OCI-LY3 (cell line): ENCODE results near the gene GNPDA1.

Experiments
- H2AFZ ChIP-seq: fragments of 200-600, 300-600 bp; shearing (Covaris generic); 2 replicates; pipeline ENCODE4 v1.6.0; 2014; ENCODE audit warnings: antibody characterized with exemption, low read depth, low read length
- H3K27ac ChIP-seq: fragments of 200-600, 300-600 bp; sonication (generic); 2 replicates; pipeline ENCODE4 v1.5.1; 2014; ENCODE audit warnings: mild to moderate bottlenecking, low read length, moderate library complexity, mixed read lengths
- H3K27me3 ChIP-seq: fragments of 200-600, 300-600 bp; sonication (generic); 2 replicates; pipeline ENCODE4 v1.6.1; 2014; ENCODE audit warnings: low read depth, low read length, mixed read lengths
- H3K36me3 ChIP-seq: fragments of 200-600, 300-600 bp; sonication (generic); replicated peaks from 2 replicates; pipeline ENCODE3; 2014; ENCODE audit warnings: low read depth, low read length, mixed read lengths
- H3K4me1 ChIP-seq: fragments of 300-600, 200-600 bp; sonication (generic); 2 replicates; pipeline ENCODE4 v1.6.1; 2014; ENCODE audit warnings: low read length, mixed read lengths
- H3K4me2 ChIP-seq: fragments of 200-600, 300-600 bp; sonication (generic); 2 replicates; pipeline ENCODE4 v1.6.1; 2014; ENCODE audit warnings: low read length, mixed read lengths
- H3K4me3 ChIP-seq: fragments of 300-600, 200-600 bp; sonication (generic); 2 replicates; pipeline ENCODE4 v1.5.1; 2014; ENCODE audit warnings: antibody characterized with exemption, mild to moderate bottlenecking, low read length, moderate library complexity
- H3K79me2 ChIP-seq: fragments of 300-600, 200-600 bp; shearing (Covaris generic); 2 replicates; pipeline ENCODE4 v1.6.1; 2014; ENCODE audit warnings: mild to moderate bottlenecking, low read length, mixed read lengths
- H3K9ac ChIP-seq: fragments of 300-600, 200-600 bp; shearing (Covaris generic); 2 replicates; pipeline ENCODE4 v1.6.0; 2014; ENCODE audit warnings: mild to moderate bottlenecking, low read length, moderate library complexity
- H3K9me3 ChIP-seq: fragments of 200-600, 300-600 bp; shearing (Covaris generic); 2 replicates; pipeline ENCODE4 v1.6.1; 2014; ENCODE audit warnings: low read length, mixed read lengths; ENCODE audit not compliant: insufficient read depth
- H4K20me1 ChIP-seq: fragments of 200-600, 300-600 bp; sonication (generic); 2 replicates; pipeline ENCODE4 v1.6.1; 2016; ENCODE audit warnings: low read length, mixed read lengths; ENCODE audit not compliant: insufficient read depth
- EZH2phosphoT487 ChIP-seq: fragments of 200-600 bp; shearing (Covaris generic); IDR thresholded peaks from 2 replicates; pipeline ENCODE4 v1.6.1; 2018; ENCODE audit warnings: antibody characterized with exemption, mixed run types, low read depth
- TF ChIP-seq, protein P1 (sequence below): fragments of 200-600, 300-600 bp; sonication (generic); IDR thresholded peaks from 2 replicates; pipeline ENCODE4 v1.5.1; 2014; ENCODE audit warnings: antibody characterized with exemption, low read length, low read depth

Gene GNPDA1

DNA sequence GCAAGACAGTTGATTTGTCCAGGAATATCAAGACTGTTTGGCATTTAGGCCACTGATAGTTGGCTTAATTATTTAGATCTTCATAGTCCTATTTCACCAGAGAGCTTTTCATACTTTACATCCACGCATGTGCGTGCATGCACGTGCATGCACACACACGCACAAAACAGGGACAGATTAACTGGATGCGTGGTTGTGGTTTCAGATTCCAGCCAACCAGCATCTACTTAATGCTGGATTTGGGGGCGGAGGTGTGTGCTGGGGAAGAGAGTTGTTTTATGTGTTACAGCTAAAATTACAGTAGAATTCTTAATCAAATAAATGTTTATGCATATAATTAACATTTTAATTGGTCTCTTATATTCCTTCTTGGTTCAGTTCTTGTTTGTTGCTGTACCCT, 36.7 kb downstream of the GNPDA1 start:
- Histone ChIP-seq H3K9ac (no peak overlapping the region), H3K4me1 (no peaks in the 10 kb centered on the region), H2AFZ (no peak overlapping the region), H3K9me3 (no peaks in the 10 kb centered on the region), H3K4me3 (no peak overlapping the region), H3K36me3 (peaks cover 30% of the 10 kb centered on the region), H3K4me2 (no peak overlapping the region), H3K79me2 (no peaks in the 10 kb centered on the region), H3K27ac (no peak overlapping the region), H3K27me3 (no peaks in the 10 kb centered on the region), H4K20me1 (no peaks in the 10 kb centered on the region)
- TF ChIP-seq, protein P1, sequence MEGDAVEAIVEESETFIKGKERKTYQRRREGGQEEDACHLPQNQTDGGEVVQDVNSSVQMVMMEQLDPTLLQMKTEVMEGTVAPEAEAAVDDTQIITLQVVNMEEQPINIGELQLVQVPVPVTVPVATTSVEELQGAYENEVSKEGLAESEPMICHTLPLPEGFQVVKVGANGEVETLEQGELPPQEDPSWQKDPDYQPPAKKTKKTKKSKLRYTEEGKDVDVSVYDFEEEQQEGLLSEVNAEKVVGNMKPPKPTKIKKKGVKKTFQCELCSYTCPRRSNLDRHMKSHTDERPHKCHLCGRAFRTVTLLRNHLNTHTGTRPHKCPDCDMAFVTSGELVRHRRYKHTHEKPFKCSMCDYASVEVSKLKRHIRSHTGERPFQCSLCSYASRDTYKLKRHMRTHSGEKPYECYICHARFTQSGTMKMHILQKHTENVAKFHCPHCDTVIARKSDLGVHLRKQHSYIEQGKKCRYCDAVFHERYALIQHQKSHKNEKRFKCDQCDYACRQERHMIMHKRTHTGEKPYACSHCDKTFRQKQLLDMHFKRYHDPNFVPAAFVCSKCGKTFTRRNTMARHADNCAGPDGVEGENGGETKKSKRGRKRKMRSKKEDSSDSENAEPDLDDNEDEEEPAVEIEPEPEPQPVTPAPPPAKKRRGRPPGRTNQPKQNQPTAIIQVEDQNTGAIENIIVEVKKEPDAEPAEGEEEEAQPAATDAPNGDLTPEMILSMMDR: no peak
- no peak for TF ChIP-seq EZH2phosphoT487

DNA sequence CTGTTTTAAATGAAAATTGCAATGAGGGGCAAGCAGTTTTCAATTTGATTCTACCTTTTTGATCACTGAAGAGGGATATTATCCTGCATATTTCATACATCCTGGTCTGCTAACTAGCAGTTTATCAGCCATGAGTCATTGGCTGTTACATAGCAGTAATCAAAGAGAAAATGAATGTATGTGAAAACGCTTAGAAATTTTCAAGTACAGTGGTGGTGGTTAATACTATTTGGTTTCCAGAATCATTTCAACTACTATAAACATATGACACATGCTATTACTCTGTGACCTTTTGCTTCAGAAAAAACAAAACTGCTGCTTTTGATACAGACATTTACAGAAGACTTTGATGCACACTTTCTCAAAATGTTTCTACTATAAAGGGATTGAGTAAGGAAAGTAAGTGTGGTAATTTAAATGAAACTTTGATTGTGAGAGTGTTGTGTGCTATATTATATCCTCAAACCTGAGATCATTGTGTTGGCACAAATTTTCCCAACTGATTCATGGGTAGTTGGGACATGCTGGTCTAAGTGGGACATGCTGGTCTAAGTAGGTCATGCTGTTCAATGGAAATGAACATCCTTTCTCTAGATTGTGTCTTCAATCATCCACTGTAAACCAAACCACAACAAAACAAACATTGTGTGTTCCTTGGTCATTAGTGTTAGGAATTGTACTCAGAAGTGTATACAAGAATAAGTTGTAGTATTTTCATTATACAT, 38.8 kb downstream of the GNPDA1 start:
- peaks cover 10% of the 10 kb centered on the region for H3K4me1 ChIP-seq
- H3K27me3 ChIP-seq: no peaks in the 10 kb centered on the region
- H3K4me2 ChIP-seq: no peak overlapping the region
- no peaks in the 10 kb centered on the region for H3K9me3 ChIP-seq
- peaks cover 24% of the 10 kb centered on the region for H3K36me3 ChIP-seq
- no peak overlapping the region for H3K4me3 ChIP-seq
- no peak overlapping the region for H3K9ac ChIP-seq
- no peaks in the 10 kb centered on the region for H4K20me1 ChIP-seq
- H3K27ac ChIP-seq: no peak overlapping the region
- no peak overlapping the region for H2AFZ ChIP-seq
- H3K79me2 ChIP-seq: peaks cover 16% of the 10 kb centered on the region
- no peak for TF ChIP-seq EZH2phosphoT487
- TF ChIP-seq, protein P1: no peak

DNA sequence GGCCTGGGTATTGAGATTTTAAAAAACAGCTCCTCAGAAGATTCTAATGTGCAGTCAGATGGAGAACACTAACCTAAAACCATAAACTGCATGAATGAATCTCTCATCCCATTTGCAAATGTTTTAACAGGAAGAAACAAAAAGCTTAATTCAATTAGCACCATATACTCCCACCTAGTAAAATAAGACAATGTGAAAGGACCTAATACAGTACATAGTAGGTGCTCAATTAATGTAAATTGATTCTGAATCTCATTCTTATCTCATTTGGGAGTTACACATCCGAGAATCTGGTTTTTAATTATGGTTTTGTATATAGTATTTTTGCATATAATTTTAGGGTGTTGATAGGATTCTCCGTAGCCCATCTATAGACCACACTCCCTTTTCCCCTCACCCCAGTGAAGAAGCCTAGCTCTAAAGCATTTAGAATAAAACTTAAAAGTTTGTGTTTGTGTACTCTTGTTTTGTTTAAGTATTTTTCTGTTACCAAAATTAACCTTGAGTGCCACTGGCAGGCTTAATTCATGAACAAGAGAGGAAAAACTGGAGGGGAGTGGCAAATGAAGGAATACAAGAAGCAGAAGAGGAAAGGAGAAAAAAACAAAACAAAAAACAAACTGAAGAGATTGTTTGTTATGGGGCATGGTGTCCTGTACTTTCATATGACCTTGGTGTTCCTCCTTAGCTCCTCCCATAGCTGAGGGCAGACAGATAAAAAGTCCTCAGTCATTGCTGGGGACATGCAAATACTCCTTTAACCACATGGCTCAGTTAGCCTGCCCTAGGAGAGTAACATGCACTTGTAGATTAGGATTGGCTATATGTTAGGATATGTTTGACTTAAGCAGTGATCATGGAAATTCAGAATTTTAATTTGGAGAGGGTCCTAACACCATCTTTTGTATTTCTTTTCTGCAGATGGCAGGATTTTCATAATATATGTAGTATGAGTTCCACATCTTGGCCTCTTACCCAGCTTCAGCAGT, 42.8 kb downstream of the GNPDA1 start:
- Histone ChIP-seq H3K4me3 (peak overlapping the region; percentile 99), H3K9ac (peak overlapping the region; percentile 93), H3K36me3 (peaks cover 13% of the 10 kb centered on the region), H3K27me3 (no peaks in the 10 kb centered on the region), H3K9me3 (no peaks in the 10 kb centered on the region), H3K4me2 (peak overlapping the region; percentile 79), H2AFZ (no peak overlapping the region), H3K4me1 (peaks cover 28% of the 10 kb centered on the region), H3K79me2 (peaks cover 16% of the 10 kb centered on the region), H3K27ac (peak overlapping the region; percentile 83), H4K20me1 (no peaks in the 10 kb centered on the region)
- no peak for TF ChIP-seq EZH2phosphoT487
- TF ChIP-seq, protein P1: no peak

DNA sequence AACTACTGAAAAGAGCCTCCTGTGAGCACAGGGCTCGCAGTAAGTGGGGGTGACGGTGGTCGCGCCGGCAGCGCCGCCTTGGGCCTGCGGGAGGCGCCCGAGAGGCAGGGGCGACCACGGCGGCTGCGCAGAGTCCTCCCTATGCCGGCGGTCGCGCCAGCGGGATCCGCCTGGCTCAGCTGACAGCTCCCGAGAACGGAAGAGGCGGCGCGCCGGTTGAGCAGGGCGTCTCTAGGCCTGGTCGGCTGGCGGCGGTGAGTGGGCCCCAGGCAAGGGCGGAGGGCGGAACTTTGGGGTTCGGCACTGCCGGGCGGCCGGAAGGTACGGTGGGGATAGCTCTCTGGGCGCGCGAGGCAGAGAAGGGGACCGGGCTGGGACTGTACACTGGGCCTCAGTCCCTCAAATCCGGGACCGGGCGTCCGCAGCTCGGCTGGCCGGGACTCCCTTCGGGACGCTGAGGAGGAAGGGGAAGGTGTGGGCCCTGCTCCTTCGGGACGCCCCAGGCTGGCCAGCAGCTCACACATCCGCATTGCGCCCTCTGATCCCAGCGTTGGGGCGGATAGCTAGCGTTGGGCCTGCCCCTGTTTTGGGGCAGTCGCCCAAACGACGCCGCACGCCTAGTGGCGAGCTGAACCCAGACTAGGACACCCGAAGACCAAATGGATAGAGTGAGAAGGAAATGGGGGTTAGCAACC, 43.8 kb downstream of the GNPDA1 start, which contains the start of gene RNF14:
RNF14 (plus strand) TSS at position 192 of the 695 bp plus-strand sequence. CDS start 4,484 bp downstream, outside the sequence.
- H3K27ac ChIP-seq: peak within 1 kb of the TSS; percentile 83
- H3K9me3 ChIP-seq: no peaks in the 10 kb centered on the region
- peaks cover 16% of the 10 kb centered on the region for H3K79me2 ChIP-seq
- peak within 1 kb of the TSS; percentile 94 for H2AFZ ChIP-seq
- H3K36me3 ChIP-seq: peaks cover 4% of the 10 kb centered on the region
- peaks cover 28% of the 10 kb centered on the region for H3K4me1 ChIP-seq
- no peaks in the 10 kb centered on the region for H4K20me1 ChIP-seq
- H3K27me3 ChIP-seq: no peaks in the 10 kb centered on the region
- peak within 1 kb of the TSS; percentile 86 for H3K4me2 ChIP-seq
- TF ChIP-seq, protein P1: peak; percentile 62
- no peak for TF ChIP-seq EZH2phosphoT487
- H3K4me3 ChIP-seq: peak within 1 kb of the TSS; percentile 99
- peak within 1 kb of the TSS; percentile 93 for H3K9ac ChIP-seq
